Kidney (tissue), 14 donors: ENCODE measurements around the gene IL1RAPL2. TPM values are rescaled to one million over a fixed set of nuclear protein-coding genes. Genes with fewer than 3 reads are reported as not detected.
A peak's percentile ranks its signal among the peaks of the same experiment; 100 is the strongest.
"Not testable (repeated sequence)": the region's sequence is repeated elsewhere in the genome, so short reads cannot be mapped to it uniquely, and the experiment has no call there.

ENCODE experiments used
- DNase-seq, 5 donors: peaks; one replicate each; pipeline ENCODE4 v3.0.0-alpha.2; 2013 to 2020
- FAIRE-seq: peaks from 2 replicates; lab custom pipeline; 2012; peaks lifted over from hg19 to GRCh38; lab: Jason Lieb, UNC
- H3K27ac ChIP-seq, 2 donors: one replicate each; pipeline ENCODE4 v1.7.0; 2013; ENCODE audit warnings: low read depth in 2 of 2, low read length in 2 of 2, inconsistent platforms in 1 of 2
- H3K27me3 ChIP-seq: one replicate; pipeline ENCODE4 v1.7.1; 2013; ENCODE audit warnings: low read length, inconsistent platforms; ENCODE audit not compliant: control insufficient read depth, insufficient read depth
- H3K36me3 ChIP-seq, 3 donors: one replicate each; pipeline versions ENCODE4 v1.7.0 to v1.7.1; 2013; ENCODE audit warnings: low read length in 3 of 3, control low read depth in 1 of 3, inconsistent platforms in 1 of 3; ENCODE audit not compliant: insufficient read depth in 3 of 3, control insufficient read depth in 2 of 3
- H3K4me1 ChIP-seq, 3 donors: one replicate each; pipeline versions ENCODE4 v1.7.0 to v1.7.1; 2013; ENCODE audit warnings: low read length in 3 of 3, inconsistent platforms in 1 of 3, low read depth in 1 of 3; ENCODE audit not compliant: control insufficient read depth in 2 of 3, insufficient read depth in 2 of 3
- H3K4me3 ChIP-seq, 3 donors: one replicate each; pipeline versions ENCODE4 v1.7.0 to v1.8.1; 2013; ENCODE audit warnings: low read length in 3 of 3, control low read depth in 1 of 3, inconsistent platforms in 1 of 3
- H3K9ac ChIP-seq, 3 donors: one replicate each; pipeline versions ENCODE4 v1.7.0 to v1.7.1; 2013; ENCODE audit warnings: low read length in 3 of 3, control low read depth in 1 of 3, inconsistent platforms in 1 of 3
- H3K9me3 ChIP-seq, 3 donors: one replicate each; pipeline versions ENCODE4 v1.7.0 to v1.7.1; 2013; ENCODE audit warnings: low read length in 3 of 3, control low read depth in 1 of 3, inconsistent platforms in 1 of 3; ENCODE audit not compliant: control insufficient read depth in 2 of 3, insufficient read depth in 1 of 3
- intact Hi-C: fragments of 100-400 bp; cut with DNase I; formaldehyde crosslinking; loops from one replicate; pipeline ENCODE4 v1.11.1; 2022
- polyA plus RNA-seq: library from polyadenylated mRNA; stranded (reverse); fragments of 350-450 nt; fragmentation: Illumina TruSeq; extraction: RNeasy Lipid Tissue Mini Kit (QIAGEN cat#74804); gene quantifications from one replicate; pipeline ENCODE4 v1.2.3, GENCODE V29; 2014; ENCODE audit warnings: low read depth, low replicate concordance; ENCODE audit not compliant: insufficient read depth
- total RNA-seq: library from RNA; stranded (reverse); fragmentation: NEBNext Ultra II Directional; extraction: Animal tissue kit (Norgen Biotek cat#: 25700); gene quantifications from one replicate; pipeline ENCODE4 v1.2.1, GENCODE V29; 2021
- TF ChIP-seq, protein P1 (sequence below): IDR thresholded peaks from 3 replicates; pipeline ENCODE4 v1.5.1; 2012; ENCODE audit warnings: mild to moderate bottlenecking, moderate library complexity, borderline replicate concordance; ENCODE audit not compliant: insufficient read depth; ENCODE audit errors: extremely low read depth
- donor health status: control.
- donor health status: control.
- donor health status: control.
- donor health status: control.
- donor health status: control.
- donor health status: DM: yes; HTN: yes; CAD: no.
- donor health status: Normal renal cell carcinoma (clear cell type).

Gene IL1RAPL2
- total and polyA plus RNA-seq, 2 donors from 2014 or later, result 0.13 to 0.25 TPM

DNA sequence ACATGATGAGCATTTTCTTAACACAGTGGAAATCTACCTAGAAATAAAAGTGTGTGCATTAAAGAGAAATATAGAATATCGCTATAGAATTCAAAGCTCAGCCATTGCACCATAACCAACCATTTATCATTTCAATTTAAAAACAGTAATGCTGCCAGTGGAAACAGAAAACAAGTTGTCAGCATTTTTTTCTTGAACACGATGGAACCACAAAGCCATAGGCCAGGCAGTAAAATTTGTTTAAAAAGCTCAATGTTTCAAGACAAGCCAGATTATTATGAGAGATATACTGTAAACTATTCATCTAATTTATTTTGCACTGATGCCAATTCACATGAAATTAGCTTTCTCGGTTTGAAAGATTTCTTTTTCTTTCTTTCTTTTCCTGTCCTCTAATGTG lies 1209.7 kb downstream of the IL1RAPL2 start:
- H3K4me1 ChIP-seq, result no peaks in the 10 kb centered on the region
- TF ChIP-seq, protein P1, sequence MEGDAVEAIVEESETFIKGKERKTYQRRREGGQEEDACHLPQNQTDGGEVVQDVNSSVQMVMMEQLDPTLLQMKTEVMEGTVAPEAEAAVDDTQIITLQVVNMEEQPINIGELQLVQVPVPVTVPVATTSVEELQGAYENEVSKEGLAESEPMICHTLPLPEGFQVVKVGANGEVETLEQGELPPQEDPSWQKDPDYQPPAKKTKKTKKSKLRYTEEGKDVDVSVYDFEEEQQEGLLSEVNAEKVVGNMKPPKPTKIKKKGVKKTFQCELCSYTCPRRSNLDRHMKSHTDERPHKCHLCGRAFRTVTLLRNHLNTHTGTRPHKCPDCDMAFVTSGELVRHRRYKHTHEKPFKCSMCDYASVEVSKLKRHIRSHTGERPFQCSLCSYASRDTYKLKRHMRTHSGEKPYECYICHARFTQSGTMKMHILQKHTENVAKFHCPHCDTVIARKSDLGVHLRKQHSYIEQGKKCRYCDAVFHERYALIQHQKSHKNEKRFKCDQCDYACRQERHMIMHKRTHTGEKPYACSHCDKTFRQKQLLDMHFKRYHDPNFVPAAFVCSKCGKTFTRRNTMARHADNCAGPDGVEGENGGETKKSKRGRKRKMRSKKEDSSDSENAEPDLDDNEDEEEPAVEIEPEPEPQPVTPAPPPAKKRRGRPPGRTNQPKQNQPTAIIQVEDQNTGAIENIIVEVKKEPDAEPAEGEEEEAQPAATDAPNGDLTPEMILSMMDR, result no peak
- no peak overlapping the region for H3K4me3 ChIP-seq
- DNase-seq (no peak), FAIRE-seq (no peak)
- no peaks in the 10 kb centered on the region for H3K27me3 ChIP-seq
- no peaks in the 10 kb centered on the region for H3K9me3 ChIP-seq
- H3K27ac ChIP-seq, result no peak overlapping the region
- intact Hi-C loops, result no loop called here
- no peaks in the 10 kb centered on the region for H3K36me3 ChIP-seq
- no peak overlapping the region for H3K9ac ChIP-seq

DNA sequence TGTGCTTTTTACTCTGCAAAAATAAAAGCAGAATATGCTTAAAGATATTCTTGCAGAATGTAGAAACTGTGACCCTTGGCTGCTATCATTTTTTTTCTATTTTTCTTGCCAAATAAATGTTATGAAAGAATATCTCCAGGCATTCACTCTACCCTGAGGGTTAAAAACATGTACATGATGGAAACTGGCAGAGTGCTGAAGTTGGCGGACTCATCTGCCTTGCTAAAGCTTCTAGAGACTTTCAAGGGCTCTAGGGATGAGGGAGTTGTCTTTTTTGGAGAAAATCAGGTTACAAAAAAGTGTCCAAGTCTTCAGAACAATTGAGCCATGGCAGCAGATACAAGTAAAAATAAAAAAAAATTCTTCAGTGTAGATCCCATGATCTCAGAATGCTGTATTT lies 1215.8 kb downstream of the IL1RAPL2 start:
- Histone ChIP-seq H3K27me3 (no peaks in the 10 kb centered on the region), H3K27ac (no peak overlapping the region), H3K9me3 (no peaks in the 10 kb centered on the region), H3K36me3 (no peaks in the 10 kb centered on the region), H3K4me3 (no peak overlapping the region), H3K9ac (no peak overlapping the region), H3K4me1 (no peaks in the 10 kb centered on the region)
- FAIRE-seq (no peak), DNase-seq (no peak)
- intact Hi-C loops, result no loop called here
- TF ChIP-seq, protein P1, result no peak

DNA sequence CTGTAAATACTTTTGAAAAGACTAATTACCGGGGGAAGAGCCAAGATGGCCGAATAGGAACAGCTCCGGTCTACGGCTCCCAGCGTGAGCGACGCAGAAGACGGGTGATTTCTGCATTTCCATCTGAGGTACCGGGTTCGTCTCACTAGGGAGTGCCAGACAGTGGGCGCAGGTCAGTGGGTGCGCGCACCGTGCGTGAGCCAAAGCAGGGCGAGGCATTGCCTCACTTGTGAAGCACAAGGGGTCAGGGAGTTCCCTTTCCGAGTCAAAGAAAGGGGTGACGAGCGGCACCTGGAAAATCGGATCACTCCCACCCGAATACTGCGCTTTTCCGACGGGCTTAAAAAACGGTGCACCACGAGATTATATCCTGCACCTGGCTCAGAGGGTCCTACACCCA lies 1230.9 kb downstream of the IL1RAPL2 start:
- H3K4me1 ChIP-seq, intact Hi-C loops, FAIRE-seq, H3K27me3 ChIP-seq, H3K9ac ChIP-seq, H3K36me3 ChIP-seq, H3K9me3 ChIP-seq, H3K4me3 ChIP-seq, H3K27ac ChIP-seq: not testable (repeated sequence)
- peak in 1 of 5 donors; percentile 16 for DNase-seq

DNA sequence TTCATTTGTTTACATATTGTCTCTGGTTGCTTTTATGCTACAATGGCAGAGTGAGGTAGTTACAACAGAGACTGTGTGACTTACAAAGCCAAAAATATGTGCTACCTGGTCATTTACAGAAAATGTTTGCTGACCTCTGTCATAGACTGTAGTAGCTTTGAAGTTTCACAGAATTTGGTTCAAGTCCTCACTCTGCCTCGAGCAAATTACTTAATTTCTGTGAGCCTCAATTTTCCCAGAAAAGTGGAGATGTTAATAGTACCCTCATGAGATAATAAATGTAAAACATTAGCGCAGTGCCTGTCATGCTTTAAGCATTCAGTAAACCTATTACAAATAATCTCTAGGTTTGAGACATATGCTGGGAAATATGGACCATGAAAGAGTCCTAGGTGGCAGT lies 1237.9 kb downstream of the IL1RAPL2 start:
- FAIRE-seq (no peak), DNase-seq (no peak)
- Histone ChIP-seq H3K9ac (no peak overlapping the region), H3K27me3 (no peaks in the 10 kb centered on the region), H3K27ac (no peak overlapping the region), H3K36me3 (no peaks in the 10 kb centered on the region), H3K4me1 (no peaks in the 10 kb centered on the region), H3K9me3 (no peaks in the 10 kb centered on the region), H3K4me3 (no peak overlapping the region)
- intact Hi-C loops, result no loop called here
- TF ChIP-seq, protein P1, result no peak

GRCh38 chrX:105805655-105806054 lies 1239.7 kb downstream of the IL1RAPL2 start:
- H3K9me3 ChIP-seq, FAIRE-seq, intact Hi-C loops, H3K27ac ChIP-seq, DNase-seq, H3K36me3 ChIP-seq, H3K4me3 ChIP-seq, H3K4me1 ChIP-seq, H3K27me3 ChIP-seq, H3K9ac ChIP-seq: not testable (repeated sequence)
